NCI-H82 treated with DMSO at 0.1 percent for 48 hours (cell line): ENCODE measurements around the gene SPACA6.
"Not testable (repeated sequence)": the region's sequence is repeated elsewhere in the genome, so short reads cannot be mapped to it uniquely, and the experiment has no call there.

Experiments
- DNase-seq: peaks from one replicate; lab custom pipeline; 2025; ENCODE audit not compliant: unreplicated experiment; lab: John Stamatoyannopoulos, UW

SPACA6 gene

GRCh38 chr19:51733742-51734522, 40.8 kb downstream of the SPACA6 start:
- DNase-seq: no peak

- no peak for DNase-seq
These were observed 42.8 kb downstream of the SPACA6 start for GRCh38 chr19:51735759-51736449.

GRCh38 chr19:51737389-51737788, 44.3 kb downstream of the SPACA6 start:
- DNase-seq: no peak

GRCh38 chr19:51737924-51738323, 44.8 kb downstream of the SPACA6 start:
- DNase-seq: no peak

- DNase-seq: not testable (repeated sequence)
These were observed 45.4 kb downstream of the SPACA6 start for GRCh38 chr19:51738523-51738922.

GRCh38 chr19:51739466-51740213, 46.5 kb downstream of the SPACA6 start:
- no peak for DNase-seq

- no peak for DNase-seq
These were observed 47.2 kb downstream of the SPACA6 start for GRCh38 chr19:51740356-51740755.

- DNase-seq: no peak
These were observed 49.7 kb downstream of the SPACA6 start for GRCh38 chr19:51742789-51743188.

- DNase-seq: no peak
These were observed 50.3 kb downstream of the SPACA6 start for GRCh38 chr19:51743405-51743804.

GRCh38 chr19:51746731-51747130, 53.6 kb downstream of the SPACA6 start:
- DNase-seq: no peak

GRCh38 chr19:51749979-51750378, 56.8 kb downstream of the SPACA6 start:
- DNase-seq: no peak

GRCh38 chr19:51750400-51751094, 57.4 kb downstream of the SPACA6 start:
- no peak for DNase-seq

- DNase-seq: no peak
These were observed 58.5 kb downstream of the SPACA6 start, which contains the start of gene FPR1 for GRCh38 chr19:51751655-51752054. Gene FPR1 (minus strand): TSS chr19:51751878. CDS start chr19:51746994, 4,884 bp downstream.

- no peak for DNase-seq
These were observed 61.0 kb downstream of the SPACA6 start for GRCh38 chr19:51754109-51754508.

GRCh38 chr19:51754770-51755169, 61.6 kb downstream of the SPACA6 start:
- DNase-seq: no peak
